ENCODE data around the gene ASTN2.

ASTN2 gene

GRCh38 chr9:116394894-116395698 lies 1019.8 kb downstream of the ASTN2 start:
- FAIRE-seq (no peak), DNase-seq (ENCODE audit: insufficient read length, low spot score) (no peak)
- no peak for TF ChIP-seq POLR2A (IDR thresholded peaks at IDR 0.05; ENCODE audit: low read depth, low read length)

DNA sequence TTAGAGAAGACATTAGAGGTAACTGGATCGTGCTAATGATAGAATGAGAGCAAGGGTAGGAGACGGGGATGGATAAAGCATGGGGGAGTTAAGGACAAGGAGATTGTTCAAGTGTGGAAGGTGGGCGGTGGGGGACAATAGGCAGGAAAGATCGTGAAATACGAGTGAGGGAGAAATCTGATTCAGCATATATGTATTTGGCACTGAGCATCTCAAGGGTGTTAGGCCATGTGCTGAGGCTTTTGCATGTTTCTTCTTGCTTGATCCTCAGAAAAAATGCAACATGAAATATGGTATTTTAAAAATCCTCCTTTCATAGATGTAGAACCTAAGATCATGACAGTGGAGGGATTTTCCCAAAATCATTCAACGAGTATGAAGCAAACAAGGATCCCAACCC lies 1020.8 kb downstream of the ASTN2 start:
- DNase-seq (ENCODE audit: insufficient read length, low spot score): no peak
- TF ChIP-seq POLR2A (IDR thresholded peaks at IDR 0.05; ENCODE audit: low read depth, low read length): no peak
- FAIRE-seq: no peak

DNA sequence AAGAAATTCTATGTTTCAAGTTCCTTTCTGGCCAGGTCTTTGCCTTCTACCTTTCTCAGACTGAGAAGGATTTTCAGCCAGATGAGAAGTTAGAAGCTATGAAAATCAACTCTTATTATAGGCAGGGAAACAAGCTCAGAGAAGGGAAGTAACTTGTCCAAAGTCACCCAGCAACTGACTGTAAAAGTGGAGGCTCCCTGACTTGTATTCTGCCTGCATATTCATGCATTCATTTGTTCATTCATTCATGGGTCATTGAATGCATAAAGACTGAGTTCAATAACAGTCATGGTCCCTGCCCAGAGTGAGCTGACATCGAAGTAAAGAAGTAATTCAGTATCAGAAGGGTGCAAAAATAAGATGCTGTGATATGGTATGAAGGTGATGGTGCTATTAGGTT lies 1021.7 kb downstream of the ASTN2 start:
- DNase-seq (ENCODE audit: insufficient read length, low spot score) (no peak), FAIRE-seq (no peak)
- no peak for TF ChIP-seq POLR2A (IDR thresholded peaks at IDR 0.05; ENCODE audit: low read depth, low read length)

GRCh38 chr9:116391306-116391900 lies 1023.5 kb downstream of the ASTN2 start:
- peak; percentile 39 for DNase-seq (ENCODE audit: insufficient read length, low spot score)
- FAIRE-seq: peak; percentile 75
- TF ChIP-seq POLR2A (IDR thresholded peaks at IDR 0.05; ENCODE audit: low read depth, low read length): no peak

DNA sequence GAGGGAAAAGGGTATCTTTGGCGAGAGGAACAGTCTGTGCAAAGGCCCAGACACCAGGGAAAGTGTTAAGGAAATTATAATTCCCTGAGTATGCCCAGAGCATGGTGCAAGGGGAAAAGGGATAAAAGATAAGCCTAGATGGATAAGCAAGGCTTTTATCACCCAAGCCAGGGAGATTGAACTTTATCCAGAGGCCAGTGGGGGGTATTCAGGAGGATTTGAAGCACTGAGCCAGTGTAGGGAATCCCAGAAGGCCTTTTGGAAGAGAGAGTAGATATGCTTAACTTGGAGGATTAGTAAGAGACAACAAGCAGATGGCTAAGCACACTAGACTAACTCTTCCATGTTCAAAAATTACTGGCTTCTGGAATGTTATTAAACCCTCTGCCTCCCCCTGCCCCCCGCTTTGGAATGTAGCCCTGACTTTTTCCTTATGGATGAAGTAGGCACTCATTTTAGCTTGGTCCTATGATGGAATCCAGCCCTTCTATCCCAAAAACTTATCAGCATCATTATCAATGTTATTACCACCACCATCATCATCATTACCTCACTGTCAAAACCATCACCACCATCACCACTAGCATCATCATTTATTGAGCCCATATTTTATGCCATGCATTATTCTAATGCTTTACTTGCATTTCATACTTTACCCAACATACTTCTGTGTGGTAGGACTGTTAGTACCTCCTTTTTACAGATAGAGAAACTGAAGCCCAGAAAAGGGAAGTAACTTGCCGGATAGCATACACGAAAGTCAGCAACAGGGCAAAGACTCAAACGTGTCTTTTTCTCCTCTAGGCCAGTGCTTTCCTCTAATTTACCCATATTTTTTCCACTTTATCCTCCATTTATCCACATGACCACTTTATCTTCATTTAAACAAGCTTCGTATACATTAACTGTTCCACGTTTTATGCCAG lies 1024.3 kb downstream of the ASTN2 start:
- DNase-seq (ENCODE audit: insufficient read length, low spot score) (no peak), FAIRE-seq (no peak)
- TF ChIP-seq POLR2A (IDR thresholded peaks at IDR 0.05; ENCODE audit: low read depth, low read length): no peak

DNA sequence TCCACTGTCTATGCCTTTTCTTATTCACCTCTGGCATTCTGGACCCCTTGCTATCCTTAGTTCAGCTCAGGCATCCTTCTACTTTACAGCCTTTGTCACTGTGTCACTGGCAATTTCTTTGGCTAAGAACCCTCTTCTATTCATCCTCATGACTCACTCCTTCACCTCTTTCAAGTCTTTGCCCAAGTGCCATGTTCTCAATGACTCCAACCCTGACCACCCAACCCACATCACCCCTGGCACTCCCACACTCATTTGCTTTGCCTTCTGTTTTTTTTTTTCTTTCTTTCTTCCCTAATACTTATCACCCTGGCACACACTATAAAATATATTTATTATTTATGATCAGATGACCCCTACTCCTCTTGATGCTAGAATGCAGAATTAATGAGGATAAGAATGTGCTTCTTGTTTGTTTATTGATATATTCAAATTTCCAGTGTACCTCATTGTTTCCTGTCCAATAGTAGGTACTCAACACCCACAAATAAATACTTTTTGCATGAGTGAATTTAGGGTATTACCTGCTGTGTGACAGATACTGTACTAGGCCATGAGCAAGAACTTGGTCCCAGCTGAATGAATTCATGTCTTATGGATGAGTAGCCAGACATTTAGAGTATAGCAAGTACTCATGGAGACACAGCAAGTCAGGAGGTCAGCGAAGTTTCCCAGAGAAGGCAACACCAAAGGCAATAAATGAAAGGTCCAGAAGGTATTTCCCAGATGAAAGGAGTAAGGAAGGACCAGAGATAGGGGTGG lies 1025.1 kb downstream of the ASTN2 start:
- no peak for TF ChIP-seq POLR2A (IDR thresholded peaks at IDR 0.05; ENCODE audit: low read depth, low read length)
- FAIRE-seq (no peak), DNase-seq (ENCODE audit: insufficient read length, low spot score) (no peak)

GRCh38 chr9:116387934-116388698 lies 1026.7 kb downstream of the ASTN2 start:
- no peak for DNase-seq (ENCODE audit: insufficient read length, low spot score)
- no peak for TF ChIP-seq POLR2A (IDR thresholded peaks at IDR 0.05; ENCODE audit: low read depth, low read length)
- FAIRE-seq: no peak

DNA sequence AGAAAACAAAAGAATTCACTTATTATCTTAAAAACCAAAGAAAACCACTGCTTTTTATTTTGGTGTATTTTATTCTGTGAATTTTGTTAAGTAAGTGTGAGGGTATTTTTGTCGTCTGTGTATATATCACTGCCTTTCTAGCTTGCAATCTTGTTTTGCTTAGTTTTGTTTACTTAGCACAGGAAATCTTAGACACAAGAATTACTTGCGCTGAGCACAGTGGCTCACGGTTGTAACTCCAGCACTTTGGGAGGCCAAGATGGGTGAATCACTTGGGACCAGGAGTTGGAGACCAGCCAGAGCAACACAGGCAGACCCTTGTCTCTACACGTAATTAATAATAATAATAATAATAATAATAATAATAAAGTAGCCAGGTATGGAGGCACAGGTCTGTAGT lies 1030.9 kb downstream of the ASTN2 start:
- DNase-seq (ENCODE audit: insufficient read length, low spot score) (no peak), FAIRE-seq (no peak)
- no peak for TF ChIP-seq POLR2A (IDR thresholded peaks at IDR 0.05; ENCODE audit: low read depth, low read length)

DNA sequence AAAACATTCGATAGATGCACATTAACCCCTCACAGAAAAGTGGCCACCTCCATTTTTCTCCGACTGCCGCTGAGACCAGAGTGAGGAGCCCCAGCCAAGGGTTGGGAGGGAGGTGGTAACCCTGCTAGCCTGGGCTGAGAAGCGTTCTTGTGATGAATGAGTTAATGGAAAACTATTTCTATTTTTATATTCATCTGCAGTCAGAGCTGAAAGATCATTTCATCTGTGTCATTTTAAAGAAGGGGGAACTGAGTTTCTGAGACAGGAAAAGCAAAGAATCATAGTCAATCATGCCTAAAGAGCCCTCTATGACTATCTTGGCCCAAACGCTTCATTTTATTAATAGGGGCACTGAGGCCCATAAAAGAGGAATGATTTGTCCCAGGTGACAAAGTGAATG lies 1031.7 kb downstream of the ASTN2 start:
- DNase-seq (ENCODE audit: insufficient read length, low spot score): no peak
- TF ChIP-seq POLR2A (IDR thresholded peaks at IDR 0.05; ENCODE audit: low read depth, low read length): no peak
- no peak for FAIRE-seq

GRCh38 chr9:116382053-116382452 lies 1032.8 kb downstream of the ASTN2 start:
- TF ChIP-seq POLR2A (IDR thresholded peaks at IDR 0.05; ENCODE audit: low read depth, low read length): no peak
- FAIRE-seq: no peak
- DNase-seq (ENCODE audit: insufficient read length, low spot score): no peak

- TF ChIP-seq POLR2A (IDR thresholded peaks at IDR 0.05; ENCODE audit: low read depth, low read length): no peak
- FAIRE-seq: no peak
- DNase-seq (ENCODE audit: insufficient read length, low spot score): no peak
These were observed 1033.5 kb downstream of the ASTN2 start for GRCh38 chr9:116381350-116381749.

- DNase-seq (ENCODE audit: insufficient read length, low spot score) (no peak), FAIRE-seq (no peak)
- TF ChIP-seq POLR2A (IDR thresholded peaks at IDR 0.05; ENCODE audit: low read depth, low read length): no peak
These were observed 1034.3 kb downstream of the ASTN2 start for GRCh38 chr9:116380496-116380995.

GRCh38 chr9:116379821-116380220 lies 1035.0 kb downstream of the ASTN2 start:
- DNase-seq (ENCODE audit: insufficient read length, low spot score): no peak
- no peak for FAIRE-seq
- no peak for TF ChIP-seq POLR2A (IDR thresholded peaks at IDR 0.05; ENCODE audit: low read depth, low read length)
